GM18868 (cell line): Measurements from ENCODE around the gene JAK3.

Experiments
- ATAC-seq: cut with Tn5 transposase; IDR thresholded peaks from one replicate; pipeline ENCODE4 v1.9.1; 2021; ENCODE audit warnings: mild to moderate bottlenecking, moderate library complexity; ENCODE audit not compliant: unreplicated experiment

The JAK3 gene

DNA sequence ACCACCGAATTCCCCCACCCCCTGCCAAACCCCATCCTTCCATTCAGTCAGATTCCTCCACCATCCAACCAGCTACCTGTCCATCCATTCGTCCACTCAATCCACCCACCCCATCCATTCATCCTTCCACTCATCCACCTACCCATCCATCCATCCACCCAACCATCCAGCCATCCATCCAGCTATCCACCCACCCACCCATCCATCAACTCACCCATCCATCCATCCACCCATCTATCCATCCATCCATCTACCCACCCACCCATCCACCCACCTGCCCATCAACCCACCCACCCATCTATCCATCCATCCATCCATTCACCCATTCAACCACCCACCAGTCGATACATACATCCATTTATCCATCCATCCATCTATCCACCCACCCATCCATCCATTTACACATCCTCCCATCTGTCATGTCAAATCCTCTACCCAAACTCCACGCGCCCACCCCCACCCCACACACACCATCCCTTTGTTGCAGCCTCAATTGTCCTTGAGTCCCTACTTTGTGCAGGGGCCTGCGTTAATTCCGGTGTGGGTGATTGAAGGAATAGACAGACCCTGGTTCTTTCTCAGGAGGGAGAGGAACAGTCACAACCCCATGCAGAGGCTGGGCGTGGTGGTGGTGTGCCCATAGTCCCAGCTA, 18.7 kb upstream of the JAK3 start:
- ATAC-seq = no peak

- no peak for ATAC-seq
Observed at GRCh38 chr19:17865364-17866311, 17.9 kb upstream of the JAK3 start.

GRCh38 chr19:17863520-17864182, 15.9 kb upstream of the JAK3 start:
- ATAC-seq = no peak

DNA sequence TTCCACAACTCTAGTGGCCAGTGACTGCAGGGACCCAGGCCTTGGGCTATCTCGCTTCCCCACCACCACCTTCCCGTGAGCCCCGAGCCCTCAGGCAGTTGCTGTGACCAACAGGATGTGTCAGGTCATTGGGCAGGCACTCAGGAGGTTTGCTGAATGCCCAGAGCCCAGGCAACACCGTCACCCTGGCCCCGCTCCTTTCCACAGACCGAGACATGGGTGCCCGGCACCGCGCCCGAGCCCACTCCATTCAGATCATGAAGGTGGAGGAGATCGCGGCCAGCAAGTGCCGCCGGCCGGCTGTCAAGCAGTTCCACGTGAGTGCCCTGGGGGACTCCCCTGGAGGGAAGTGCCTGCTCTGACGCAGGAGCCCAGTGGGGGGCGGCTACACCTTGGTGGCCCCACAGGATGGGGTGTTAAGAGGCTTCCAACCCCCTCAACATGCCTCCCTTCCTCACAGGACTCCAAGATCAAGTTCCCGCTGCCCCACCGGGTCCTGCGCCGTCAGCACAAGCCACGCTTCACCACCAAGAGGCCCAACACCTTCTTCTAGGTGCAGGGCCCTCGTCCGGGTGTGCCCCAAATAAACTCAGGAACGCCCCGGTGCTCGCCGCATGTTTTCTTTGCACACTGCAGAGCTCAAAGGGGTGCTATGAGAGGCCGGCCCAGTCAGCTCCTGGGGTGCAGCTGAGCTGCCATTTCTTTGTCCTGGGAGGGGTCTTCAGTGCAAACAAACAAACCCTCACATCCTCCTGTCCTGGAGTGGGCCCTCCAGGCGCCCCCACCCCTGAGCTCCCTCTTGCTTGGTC, 15.1 kb upstream of the JAK3 start:
- ATAC-seq = no peak

DNA sequence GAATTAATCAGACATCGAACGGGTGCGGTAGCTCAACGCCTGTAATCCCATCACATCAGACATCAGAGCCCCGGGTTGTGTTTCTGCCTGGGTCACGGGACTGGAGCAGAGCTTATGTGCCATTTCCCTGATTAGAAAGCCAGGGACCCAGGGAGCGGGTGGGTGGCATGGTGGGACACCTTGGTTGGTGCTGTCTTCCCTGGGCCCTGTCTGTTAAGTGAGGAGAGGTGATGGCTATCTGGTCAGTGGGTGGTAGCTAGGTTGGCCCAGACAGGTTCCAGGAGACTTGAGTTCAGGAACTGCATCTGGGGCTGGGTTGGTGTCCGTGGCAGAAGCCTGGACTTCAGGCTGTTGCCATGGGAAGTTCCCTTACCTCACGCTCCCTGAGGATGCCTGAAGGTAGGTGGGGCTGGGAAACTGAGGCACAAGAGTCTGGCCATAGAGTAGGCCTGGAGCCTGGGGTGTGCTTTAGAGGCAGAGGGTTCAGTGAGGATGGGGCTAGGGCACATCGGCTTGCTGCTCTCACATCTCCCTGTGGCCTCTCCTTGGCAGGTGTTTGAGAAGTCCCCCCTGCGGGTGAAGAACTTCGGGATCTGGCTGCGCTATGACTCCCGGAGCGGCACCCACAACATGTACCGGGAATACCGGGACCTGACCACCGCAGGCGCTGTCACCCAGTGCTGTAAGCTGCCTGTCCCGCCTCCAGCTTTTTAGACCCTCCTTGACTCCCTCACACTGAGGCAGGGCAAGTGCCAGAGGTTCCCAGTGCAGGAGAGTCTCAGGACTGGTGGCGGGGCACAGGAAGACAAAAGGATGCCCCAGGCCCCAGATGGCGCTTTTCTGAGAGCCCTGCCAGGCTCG, 14.0 kb upstream of the JAK3 start:
- ATAC-seq = no peak

DNA sequence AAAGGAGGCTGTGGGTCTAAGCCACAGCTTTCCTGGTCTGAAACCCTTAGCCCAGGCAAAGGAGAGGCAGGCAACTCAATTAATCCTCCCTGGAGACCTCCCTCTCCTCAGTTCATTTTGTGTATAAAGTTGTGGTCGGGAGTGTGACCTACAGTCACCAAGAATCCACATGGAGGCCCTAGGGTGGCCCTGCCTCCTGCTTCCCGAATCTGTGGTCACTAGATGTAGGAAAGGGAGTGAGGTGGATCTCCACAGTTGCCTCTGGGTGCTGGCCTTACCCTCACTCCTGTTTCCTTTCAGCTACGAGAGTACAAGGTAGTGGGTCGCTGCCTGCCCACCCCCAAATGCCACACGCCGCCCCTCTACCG, 13.2 kb upstream of the JAK3 start:
- ATAC-seq = no peak

- ATAC-seq = no peak
Observed at GRCh38 chr19:17860331-17860992, 12.7 kb upstream of the JAK3 start.

DNA sequence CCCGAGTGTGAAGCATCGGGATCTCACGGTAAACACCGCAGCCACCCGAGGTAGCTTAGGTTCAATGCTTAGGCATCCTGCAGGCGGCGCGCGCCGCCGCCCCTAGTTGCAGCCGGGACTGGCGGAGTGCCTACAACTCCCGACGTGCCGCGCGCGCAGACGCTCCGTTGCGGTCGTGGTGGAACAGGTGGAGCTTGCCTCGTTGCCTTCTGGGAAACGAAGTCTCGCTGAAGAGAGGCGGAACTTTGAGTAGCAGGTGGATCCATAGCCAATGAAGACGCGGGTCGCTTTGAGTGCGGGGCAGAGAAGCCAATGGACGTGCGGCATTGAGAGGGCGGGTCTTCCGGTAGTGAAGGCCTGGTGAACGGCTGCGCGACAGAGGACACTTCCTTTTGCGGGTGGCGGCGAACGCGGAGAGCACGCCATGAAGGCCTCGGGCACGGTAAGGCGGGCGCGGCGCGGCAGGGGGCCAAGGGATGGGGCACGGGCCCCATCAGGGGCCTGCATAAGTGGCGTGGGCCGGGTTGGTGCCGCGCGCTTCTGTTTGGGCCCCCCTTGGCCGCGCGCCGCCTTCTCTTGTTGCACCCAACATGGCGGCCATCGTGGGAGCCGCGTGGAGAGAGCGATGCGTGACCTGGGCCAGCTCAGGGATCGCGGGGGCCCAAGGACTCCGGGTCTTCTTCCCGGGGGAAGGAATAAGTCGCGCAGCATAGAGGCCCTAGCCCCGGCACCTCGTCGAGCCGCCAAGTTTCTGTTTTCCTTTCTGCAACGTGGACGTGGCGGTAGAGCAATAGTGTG, 11.9 kb upstream of the JAK3 start, which contains the start of gene RPL18A:
Gene RPL18A (plus strand): TSS at position 378 of the 798 bp plus-strand sequence. CDS start 47 bp downstream, at position 425.
- peak; percentile 87 for ATAC-seq

GRCh38 chr19:17855280-17856152, 7.7 kb upstream of the JAK3 start:
- ATAC-seq = no peak

GRCh38 chr19:17854061-17854460, 6.3 kb upstream of the JAK3 start:
- ATAC-seq = no peak

DNA sequence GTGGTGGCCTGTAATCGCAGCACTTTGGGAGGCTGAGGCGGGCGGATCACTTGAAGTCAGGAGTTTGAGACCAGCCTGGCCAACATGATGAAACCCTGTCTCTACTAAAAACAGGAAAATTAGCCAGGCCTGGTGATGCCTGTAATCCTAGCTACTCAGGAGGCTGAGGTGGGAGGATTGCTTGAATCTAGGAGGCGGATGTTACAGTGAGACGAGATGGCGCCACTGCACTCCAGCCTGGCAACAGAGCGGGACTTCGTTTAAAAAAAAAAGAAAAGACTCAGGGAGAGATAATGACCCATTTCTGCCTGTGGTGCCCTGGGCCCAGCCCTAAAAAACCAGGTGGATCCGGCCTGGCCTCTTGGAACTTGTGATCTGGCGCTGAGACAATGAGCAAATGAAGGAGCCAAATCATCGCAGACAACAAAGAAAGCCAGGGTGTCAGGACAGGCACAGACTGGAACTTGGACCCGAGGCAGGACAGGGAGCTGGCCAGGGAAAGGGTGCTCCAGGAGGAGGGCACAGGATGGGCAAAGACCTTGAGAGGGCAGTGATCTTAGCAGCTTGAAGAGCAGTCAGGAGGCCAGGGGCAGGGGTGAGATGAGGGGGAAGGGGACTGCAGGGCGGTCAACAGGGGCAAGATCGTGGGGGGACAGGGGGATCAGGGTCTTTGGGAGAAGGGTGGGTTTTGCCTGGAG, 962 bp upstream of the JAK3 start:
- ATAC-seq = no peak

GRCh38 chr19:17846146-17846545, 1.6 kb downstream of the JAK3 start:
- no peak for ATAC-seq

DNA sequence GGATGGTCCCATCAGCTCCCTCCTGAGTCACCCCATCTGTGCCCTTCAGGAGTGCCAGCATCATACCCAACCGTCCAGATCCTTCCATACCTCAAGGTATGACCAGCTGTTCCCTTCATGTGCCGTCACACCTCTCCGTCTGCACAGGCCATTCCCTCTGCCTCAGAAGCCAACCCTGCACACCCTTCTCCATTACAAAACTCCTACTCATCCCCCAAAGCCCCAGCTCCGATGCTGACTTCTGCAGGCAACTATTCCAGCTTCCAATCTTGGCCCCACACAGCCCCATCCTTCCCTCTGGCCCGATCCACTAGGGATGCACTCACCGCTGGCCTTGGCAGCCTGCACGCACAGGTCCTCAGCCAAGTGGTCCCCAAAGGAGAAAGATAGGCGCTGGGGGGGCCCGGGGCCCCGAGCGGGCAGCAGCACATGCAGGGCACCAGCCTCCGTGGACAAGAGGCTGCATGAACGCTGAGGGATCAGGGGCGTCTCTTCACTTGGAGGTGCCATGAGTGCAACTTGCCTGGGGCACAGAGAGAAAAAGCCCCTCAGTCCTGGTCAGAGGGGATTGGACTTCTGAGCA, 3.8 kb downstream of the JAK3 start:
- no peak for ATAC-seq

DNA sequence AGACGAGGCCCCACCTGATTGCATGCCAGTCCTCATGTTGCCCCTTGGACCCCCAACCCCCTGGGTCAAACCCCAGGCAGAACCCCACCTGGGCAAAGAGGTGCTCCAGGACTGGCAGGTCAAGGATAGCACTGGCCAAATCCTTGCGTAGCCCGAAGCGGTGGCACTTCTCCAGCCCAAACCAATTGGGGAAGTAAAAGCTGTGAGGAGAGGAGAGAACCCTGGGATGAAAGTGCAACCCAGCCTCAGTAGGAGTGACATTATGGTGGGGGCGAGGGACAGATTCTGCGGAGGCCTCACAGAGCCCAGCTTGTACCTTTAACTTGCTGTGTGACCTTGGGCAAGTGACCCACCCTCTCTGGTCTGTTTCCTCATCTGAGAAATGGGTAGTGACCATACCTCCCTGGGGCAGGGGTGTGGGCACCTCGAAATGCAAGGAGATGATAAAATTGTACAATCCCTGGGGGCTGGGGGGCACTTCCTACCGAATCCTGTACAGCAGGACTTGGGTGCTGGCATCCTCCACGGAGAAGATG, 4.4 kb downstream of the JAK3 start:
- no peak for ATAC-seq

DNA sequence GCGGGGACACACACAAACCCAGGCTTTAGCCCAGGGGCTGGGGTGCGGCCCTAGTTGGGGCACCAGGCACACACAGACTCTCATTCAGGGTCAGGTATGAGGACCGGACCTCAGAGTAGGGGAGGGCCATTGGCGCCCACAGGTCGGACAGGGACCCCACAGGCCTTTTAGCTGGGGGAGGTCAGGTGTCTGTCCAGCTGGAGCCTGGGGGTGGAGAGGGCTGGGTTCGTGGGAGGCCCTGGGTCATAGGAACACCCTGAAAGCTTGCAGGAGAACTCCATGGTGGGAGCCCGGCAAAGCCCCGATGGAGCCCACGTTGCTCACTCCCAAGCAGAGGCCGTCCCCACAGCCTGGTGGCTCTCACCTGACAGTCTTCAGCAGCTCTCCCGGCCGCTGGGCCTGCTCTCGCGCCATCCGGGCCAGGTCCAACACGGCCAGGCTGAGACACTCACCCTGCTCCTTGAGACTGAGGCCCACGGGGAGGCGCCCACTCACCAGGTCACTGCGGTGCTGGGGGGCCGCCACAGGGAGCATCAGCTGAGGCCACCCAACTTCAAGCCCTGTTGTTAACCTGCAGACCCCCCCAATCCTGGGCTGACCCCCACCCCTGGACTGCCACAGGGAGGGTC, 5.0 kb downstream of the JAK3 start:
- no peak for ATAC-seq
